Mesothelial cell of epicardium (in vitro differentiated cells): Measurements from ENCODE around the gene YAP1. TPM values are rescaled to one million over a fixed set of nuclear protein-coding genes. Genes with fewer than 3 reads are reported as not detected.
"Not testable (repeated sequence)": the region's sequence is repeated elsewhere in the genome, so short reads cannot be mapped to it uniquely, and the experiment has no call there.

Experiments
- DNase-seq, 2 experiments: peaks; one replicate each; pipeline ENCODE4 v3.0.0; 2021; ENCODE audit warnings: low spot score in 2 of 2; ENCODE audit not compliant: unreplicated experiment in 2 of 2
- H3K27ac Mint-ChIP-seq: 2 replicates; pipeline ENCODE4 v1.8.0; 2021; ENCODE audit warnings: mixed read lengths
- H3K27me3 Mint-ChIP-seq: 2 replicates; pipeline ENCODE4 v1.8.0; 2021; ENCODE audit warnings: low read depth, mixed read lengths
- H3K36me3 Mint-ChIP-seq: 2 replicates; pipeline ENCODE4 v1.8.0; 2021; ENCODE audit warnings: mixed read lengths
- H3K4me1 Mint-ChIP-seq: 2 replicates; pipeline ENCODE4 v1.8.0; 2021; ENCODE audit warnings: mixed read lengths
- H3K4me3 Mint-ChIP-seq: 2 replicates; pipeline ENCODE4 v1.8.0; 2021; ENCODE audit warnings: mild to moderate bottlenecking, moderate library complexity, mixed read lengths
- H3K9me3 Mint-ChIP-seq: 2 replicates; pipeline ENCODE4 v1.8.0; 2021; ENCODE audit warnings: mixed read lengths
- total RNA-seq: library from RNA; stranded (reverse); gene quantifications from 3 replicates; pipeline ENCODE4 v1.2.1, GENCODE V29; 2021
- TF ChIP-seq, protein P1 (sequence below): fragments of 200-600 bp; sonication (generic); IDR thresholded peaks from one replicate; pipeline ENCODE4 v1.5.0; 2021; ENCODE audit warnings: antibody characterized with exemption; ENCODE audit not compliant: unreplicated experiment

The YAP1 gene
- total RNA-seq, 1 donor from 2014 or later, result 194 TPM

DNA sequence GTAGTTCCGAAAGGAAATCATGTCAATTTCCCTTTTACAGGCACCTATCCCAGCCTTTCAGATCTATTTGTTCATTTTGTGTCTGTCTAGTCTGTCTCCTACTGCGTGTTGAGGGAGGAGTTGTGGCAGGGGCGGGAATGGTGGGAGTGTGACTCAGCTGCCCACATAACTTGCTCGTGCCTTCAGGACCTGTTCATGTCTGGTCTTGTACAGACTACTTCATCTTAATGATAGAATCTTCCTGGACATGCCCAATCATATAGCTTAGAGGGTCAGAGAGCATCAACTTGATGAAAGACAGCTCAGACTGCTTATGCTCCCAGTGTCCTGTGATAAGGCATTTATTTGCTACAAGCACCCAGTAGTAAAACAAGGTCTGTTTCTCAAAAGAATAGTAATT, 146.0 kb downstream of the YAP1 start:
- H3K27me3 Mint-ChIP-seq, result no peaks in the 10 kb centered on the region
- peaks cover 26% of the 10 kb centered on the region for H3K4me1 Mint-ChIP-seq
- peak overlapping the region; percentile 90 for H3K27ac Mint-ChIP-seq
- no peaks in the 10 kb centered on the region for H3K36me3 Mint-ChIP-seq
- DNase-seq, result no peak
- H3K4me3 Mint-ChIP-seq, result no peak overlapping the region
- H3K9me3 Mint-ChIP-seq, result peaks cover 5% of the 10 kb centered on the region
- TF ChIP-seq, protein P1, sequence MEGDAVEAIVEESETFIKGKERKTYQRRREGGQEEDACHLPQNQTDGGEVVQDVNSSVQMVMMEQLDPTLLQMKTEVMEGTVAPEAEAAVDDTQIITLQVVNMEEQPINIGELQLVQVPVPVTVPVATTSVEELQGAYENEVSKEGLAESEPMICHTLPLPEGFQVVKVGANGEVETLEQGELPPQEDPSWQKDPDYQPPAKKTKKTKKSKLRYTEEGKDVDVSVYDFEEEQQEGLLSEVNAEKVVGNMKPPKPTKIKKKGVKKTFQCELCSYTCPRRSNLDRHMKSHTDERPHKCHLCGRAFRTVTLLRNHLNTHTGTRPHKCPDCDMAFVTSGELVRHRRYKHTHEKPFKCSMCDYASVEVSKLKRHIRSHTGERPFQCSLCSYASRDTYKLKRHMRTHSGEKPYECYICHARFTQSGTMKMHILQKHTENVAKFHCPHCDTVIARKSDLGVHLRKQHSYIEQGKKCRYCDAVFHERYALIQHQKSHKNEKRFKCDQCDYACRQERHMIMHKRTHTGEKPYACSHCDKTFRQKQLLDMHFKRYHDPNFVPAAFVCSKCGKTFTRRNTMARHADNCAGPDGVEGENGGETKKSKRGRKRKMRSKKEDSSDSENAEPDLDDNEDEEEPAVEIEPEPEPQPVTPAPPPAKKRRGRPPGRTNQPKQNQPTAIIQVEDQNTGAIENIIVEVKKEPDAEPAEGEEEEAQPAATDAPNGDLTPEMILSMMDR, result no peak

DNA sequence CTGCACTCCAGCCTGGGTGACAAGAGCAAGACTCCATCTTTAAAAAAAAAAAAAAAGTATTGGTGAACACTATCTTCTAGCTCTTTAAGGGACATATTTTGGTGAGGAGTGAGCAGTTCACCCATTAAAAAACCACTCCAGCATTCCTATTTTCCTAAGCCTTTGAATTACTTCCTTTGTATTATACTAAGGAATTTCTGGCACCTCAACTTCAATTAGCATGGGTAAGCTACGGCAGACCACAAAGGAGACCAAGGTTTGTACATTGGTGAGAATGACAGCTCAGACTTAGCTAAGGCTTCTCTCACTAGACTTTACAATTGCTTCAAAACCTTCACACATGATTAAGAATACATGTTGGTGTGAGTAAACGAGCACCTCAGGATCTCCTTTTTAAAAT, 150.0 kb downstream of the YAP1 start:
- H3K36me3 Mint-ChIP-seq, result no peaks in the 10 kb centered on the region
- TF ChIP-seq, protein P1, result no peak
- no peak for DNase-seq
- no peak overlapping the region for H3K27ac Mint-ChIP-seq
- peaks cover 26% of the 10 kb centered on the region for H3K4me1 Mint-ChIP-seq
- H3K9me3 Mint-ChIP-seq, result peaks cover 5% of the 10 kb centered on the region
- H3K27me3 Mint-ChIP-seq, result no peaks in the 10 kb centered on the region
- H3K4me3 Mint-ChIP-seq, result no peak overlapping the region

DNA sequence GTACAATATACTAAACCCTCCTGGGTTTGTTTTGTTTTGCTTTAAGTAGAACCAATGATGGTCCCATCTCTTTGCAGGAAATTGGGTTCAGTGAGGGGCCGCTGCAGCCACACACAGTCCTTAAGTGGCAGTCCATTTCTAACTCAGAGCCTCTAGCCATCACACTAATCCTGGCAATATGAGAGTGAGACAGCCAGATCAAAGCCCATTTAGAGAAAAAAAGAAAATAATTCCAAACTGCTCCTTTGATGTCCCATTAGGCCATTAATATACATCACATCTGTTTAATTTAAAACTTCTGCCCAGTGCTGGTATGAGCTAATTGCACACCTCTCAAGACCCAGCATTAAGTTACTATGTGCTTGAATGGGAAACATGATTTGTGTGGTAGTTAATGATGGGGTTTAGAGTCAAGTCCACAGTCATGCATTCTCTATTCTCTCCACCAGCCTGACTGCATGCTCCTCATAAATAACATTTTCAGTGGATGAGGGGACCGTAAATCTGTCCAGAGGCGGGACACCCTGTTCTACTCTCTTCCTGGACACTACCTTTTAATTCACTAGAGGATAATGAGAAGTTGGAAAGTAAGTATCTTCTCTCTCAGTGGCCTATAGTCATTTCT, 153.2 kb downstream of the YAP1 start:
- Mint-ChIP-seq H3K27ac (peak overlapping the region; percentile 41), H3K9me3 (peaks cover 5% of the 10 kb centered on the region), H3K4me3 (no peak overlapping the region), H3K27me3 (no peaks in the 10 kb centered on the region), H3K4me1 (peaks cover 34% of the 10 kb centered on the region), H3K36me3 (no peaks in the 10 kb centered on the region)
- TF ChIP-seq, protein P1, result no peak
- no peak for DNase-seq

DNA sequence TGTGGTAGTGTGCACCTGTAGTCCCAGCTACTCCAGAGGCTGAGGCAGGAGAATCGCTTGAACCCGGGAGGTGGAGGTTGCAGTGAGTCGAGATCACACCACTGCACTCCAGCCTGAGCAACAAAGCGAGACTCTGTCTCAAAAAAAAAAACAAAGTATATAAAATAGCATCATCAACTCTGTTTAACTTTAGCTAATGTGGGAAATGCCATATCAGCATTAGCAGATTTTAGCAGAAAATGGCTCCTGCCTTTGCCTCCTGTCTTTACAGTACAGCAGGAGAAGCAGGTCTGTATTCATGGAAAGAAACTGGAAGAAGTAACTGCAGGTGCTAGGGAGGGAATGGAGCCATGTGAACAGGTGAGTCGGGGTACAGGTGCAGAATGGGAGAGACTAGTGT, 154.5 kb downstream of the YAP1 start:
- not testable (repeated sequence) for H3K36me3 Mint-ChIP-seq, H3K27ac Mint-ChIP-seq, DNase-seq, H3K27me3 Mint-ChIP-seq, H3K4me3 Mint-ChIP-seq, H3K9me3 Mint-ChIP-seq
- peaks cover 43% of the 10 kb centered on the region for H3K4me1 Mint-ChIP-seq

DNA sequence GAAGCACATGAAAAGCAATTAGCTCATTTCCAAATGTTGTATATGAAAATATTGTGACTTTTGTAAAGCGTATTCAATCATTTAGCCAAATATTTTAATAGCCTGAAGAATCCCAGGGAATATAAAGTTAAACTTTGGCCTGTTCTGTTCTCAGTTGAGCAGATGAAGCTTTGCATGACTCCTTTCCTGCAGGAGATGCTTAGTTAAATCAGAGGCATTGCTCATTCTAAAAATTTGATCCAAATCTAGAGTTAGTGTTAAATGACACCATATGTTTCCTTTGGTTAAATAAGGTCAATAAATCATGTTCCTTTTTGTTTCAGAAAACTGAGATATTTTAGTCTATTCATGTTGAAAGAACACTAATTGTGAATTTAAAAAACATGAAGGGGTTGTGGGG, 155.9 kb downstream of the YAP1 start:
- no peak for DNase-seq
- TF ChIP-seq, protein P1, result no peak
- H3K27ac Mint-ChIP-seq, result peak overlapping the region; percentile 83
- H3K4me3 Mint-ChIP-seq, result no peak overlapping the region
- peaks cover 53% of the 10 kb centered on the region for H3K4me1 Mint-ChIP-seq
- H3K9me3 Mint-ChIP-seq, result no peaks in the 10 kb centered on the region
- no peaks in the 10 kb centered on the region for H3K36me3 Mint-ChIP-seq
- no peaks in the 10 kb centered on the region for H3K27me3 Mint-ChIP-seq

DNA sequence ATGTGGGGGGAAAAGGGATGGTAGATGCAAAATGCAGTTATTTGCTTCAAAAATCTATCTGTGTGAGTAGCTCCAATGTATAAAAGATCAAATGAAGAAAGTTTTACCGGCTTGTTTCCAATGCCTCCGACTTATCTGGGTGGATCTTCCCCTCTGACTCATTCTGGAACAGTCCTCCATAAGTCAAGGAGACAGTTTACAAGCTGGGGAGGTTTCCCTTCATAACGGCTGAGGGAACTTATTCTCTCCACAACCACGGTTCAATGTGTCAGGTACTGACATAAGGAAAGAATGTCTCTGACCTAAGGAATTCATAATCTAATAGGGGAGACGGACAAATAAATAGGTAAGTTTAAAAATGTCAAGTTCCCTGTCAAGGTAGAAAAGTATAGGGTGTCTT, 157.4 kb downstream of the YAP1 start:
- no peaks in the 10 kb centered on the region for H3K27me3 Mint-ChIP-seq
- no peaks in the 10 kb centered on the region for H3K36me3 Mint-ChIP-seq
- peaks cover 54% of the 10 kb centered on the region for H3K4me1 Mint-ChIP-seq
- TF ChIP-seq, protein P1, result no peak
- H3K4me3 Mint-ChIP-seq, result peak overlapping the region; percentile 62
- DNase-seq, result no peak
- no peaks in the 10 kb centered on the region for H3K9me3 Mint-ChIP-seq
- peak overlapping the region; percentile 95 for H3K27ac Mint-ChIP-seq
